Breast epithelium (tissue), 4 donors: Measurements from ENCODE around the gene YPEL5. TPM values are rescaled to one million over a fixed set of nuclear protein-coding genes. Genes with fewer than 3 reads are reported as not detected.

Source experiments
- DNase-seq, 2 donors: peaks; one replicate each; pipeline ENCODE4 v3.0.0-alpha.2; 2019; ENCODE audit warnings: low spot score in 2 of 2
- H3K27ac ChIP-seq, 2 donors: fragments of 200-600 bp; sonication (generic) in 1 of 2; one replicate each; pipeline ENCODE4 v1.5.1; 2016 to 2019; ENCODE audit warnings: mild to moderate bottlenecking in 1 of 2
- H3K27me3 ChIP-seq, 2 donors: fragments of 200-600 bp; sonication (generic) in 1 of 2; one replicate each; pipeline versions ENCODE4 v1.5.1 to v1.6.0; 2017 to 2019; ENCODE audit warnings: control low read depth in 1 of 2, mild to moderate bottlenecking in 1 of 2
- H3K36me3 ChIP-seq: fragments of 200-600 bp; one replicate; pipeline ENCODE4 v1.5.1; 2019
- H3K4me1 ChIP-seq, 2 donors: fragments of 200-600 bp; sonication (generic); one replicate each; pipeline ENCODE4 v1.5.1; 2016 to 2019; ENCODE audit warnings: control low read depth in 1 of 2
- H3K4me3 ChIP-seq, 3 donors: fragments of 200-600 bp; sonication (generic); 1 replicate in 2 of 3; 2 replicates in 1 of 3; pipeline ENCODE4 v1.5.1; 2016 to 2019; ENCODE audit warnings: mild to moderate bottlenecking in 3 of 3, moderate library complexity in 2 of 3
- H3K9me3 ChIP-seq, 2 donors: fragments of 200-600 bp; sonication (generic) in 1 of 2; one replicate each; pipeline ENCODE4 v1.5.1; 2016 to 2019; ENCODE audit warnings: control low read depth in 1 of 2
- CTCF ChIP-seq, 3 donors: fragments of 450-650 bp; IDR thresholded peaks; one replicate each; pipeline ENCODE4 v1.5.1; 2016 to 2017; ENCODE audit warnings: antibody characterized with exemption in 3 of 3, mild to moderate bottlenecking in 3 of 3, moderate library complexity in 3 of 3
- POLR2A ChIP-seq: fragments of 450-650 bp; IDR thresholded peaks from one replicate; pipeline ENCODE4 v1.6.1; 2016; ENCODE audit warnings: antibody characterized with exemption, mild to moderate bottlenecking, moderate library complexity
- POLR2AphosphoS5 ChIP-seq, 3 donors: sonication (generic); formaldehyde crosslinking; IDR thresholded peaks; one replicate each; pipeline ENCODE4 v1.6.1; 2017; ENCODE audit warnings: antibody characterized with exemption in 3 of 3
- intact Hi-C: fragments of 100-400 bp; cut with DNase I; formaldehyde crosslinking; loops from one replicate; pipeline ENCODE4 v1.15.1; 2023; ENCODE audit warnings: low total_unique reads
- total RNA-seq, 3 donors: library from RNA; depleted of rRNA; stranded (reverse); fragments of >200 nt; gene quantifications; one replicate each; pipeline ENCODE4 v1.1.0, GENCODE V29; 2016

The YPEL5 gene
- total RNA-seq, 3 donors from 2014 or later = 90.8 to 161 (median 104) TPM

DNA sequence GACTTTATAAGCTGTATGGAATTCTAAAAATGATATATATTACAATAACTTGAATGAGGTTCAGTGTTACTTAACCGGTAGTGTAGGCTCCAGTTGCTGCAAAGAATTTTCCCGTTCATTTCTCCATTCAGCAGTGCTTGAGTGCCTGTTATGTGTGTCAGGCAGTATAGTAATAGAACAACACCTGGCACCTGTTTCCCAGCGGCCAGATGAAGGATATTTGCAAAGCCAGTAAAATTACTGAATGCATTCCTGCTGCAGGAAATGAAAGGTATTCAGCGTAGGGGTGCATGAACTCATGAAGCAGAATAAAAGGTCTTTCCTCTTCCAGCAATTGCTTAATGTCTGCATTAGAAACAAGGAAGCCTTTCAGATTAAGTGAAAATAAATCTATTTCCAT, 18.8 kb downstream of the YPEL5 start:
- TF ChIP-seq CTCF (IDR thresholded peaks at IDR 0.05) (no peak), POLR2AphosphoS5 (IDR thresholded peaks at IDR 0.05) (no peak), POLR2A (no peak)
- Histone ChIP-seq H3K36me3 (no peaks in the 10 kb centered on the region), H3K27me3 (no peaks in the 10 kb centered on the region), H3K4me3 (no peak overlapping the region), H3K4me1 (no peaks in the 10 kb centered on the region), H3K27ac (peak overlapping the region in 1 of 2 donors; percentile 42), H3K9me3 (no peaks in the 10 kb centered on the region)
- DNase-seq = peak in 1 of 2 donors; percentile 31
- intact Hi-C loops = no loop called here

DNA sequence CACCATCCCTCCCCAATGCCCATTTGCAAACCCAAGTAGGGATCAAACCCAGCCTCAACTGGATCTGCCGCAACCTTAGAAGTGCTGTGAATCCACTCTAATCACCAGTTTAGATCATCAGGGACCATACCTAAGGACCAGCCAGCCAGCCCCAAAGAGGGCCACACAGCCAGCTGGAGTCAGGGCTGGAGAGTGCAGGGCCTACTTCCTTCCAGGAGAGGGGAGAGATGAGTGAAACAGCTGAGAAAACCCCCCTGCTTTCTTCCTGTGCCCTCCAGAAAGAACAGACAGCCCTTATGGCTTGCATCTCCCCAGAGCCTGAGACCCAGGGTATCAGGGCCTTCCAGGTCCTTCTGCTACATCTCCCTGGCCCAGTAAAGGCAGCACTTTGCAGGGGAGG, 25.8 kb downstream of the YPEL5 start:
- Histone ChIP-seq H3K27ac (no peak overlapping the region), H3K4me3 (no peak overlapping the region), H3K27me3 (no peaks in the 10 kb centered on the region), H3K36me3 (no peaks in the 10 kb centered on the region), H3K9me3 (no peaks in the 10 kb centered on the region), H3K4me1 (no peaks in the 10 kb centered on the region)
- no peak for DNase-seq
- intact Hi-C loops = no loop called here
- TF ChIP-seq POLR2A (no peak), CTCF (IDR thresholded peaks at IDR 0.05) (no peak), POLR2AphosphoS5 (IDR thresholded peaks at IDR 0.05) (no peak)

- no peaks in the 10 kb centered on the region for H3K36me3 ChIP-seq
- H3K9me3 ChIP-seq = no peaks in the 10 kb centered on the region
- intact Hi-C loops = no loop called here
- H3K4me1 ChIP-seq = no peaks in the 10 kb centered on the region
- no peak for DNase-seq
- peak overlapping the region in 1 of 2 donors; percentile 82 for H3K27ac ChIP-seq
- H3K4me3 ChIP-seq = no peak overlapping the region
- no peaks in the 10 kb centered on the region for H3K27me3 ChIP-seq
- TF ChIP-seq POLR2A (no peak), POLR2AphosphoS5 (IDR thresholded peaks at IDR 0.05) (no peak), CTCF (IDR thresholded peaks at IDR 0.05) (no peak)
These were observed 30.6 kb downstream of the YPEL5 start for GRCh38 chr2:30177440-30177839.

DNA sequence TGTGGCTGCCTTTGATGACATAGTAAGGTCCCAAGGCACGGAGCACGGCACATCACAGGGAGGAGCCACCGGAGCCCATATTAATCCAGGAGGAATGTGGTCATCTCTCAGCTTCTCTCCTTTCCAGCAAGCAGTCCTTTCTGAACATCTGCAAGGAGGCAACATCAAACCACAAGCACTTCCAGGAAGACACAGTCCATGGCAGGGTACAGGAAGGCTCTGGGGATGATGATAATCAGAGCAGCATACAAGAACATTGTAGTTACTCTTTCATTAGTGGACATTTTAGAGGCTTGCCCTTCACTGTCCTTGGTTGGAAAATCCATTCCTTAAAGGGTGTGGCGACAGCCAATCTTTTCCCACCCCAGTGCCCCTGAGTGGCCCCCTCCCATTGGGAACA, 31.1 kb downstream of the YPEL5 start:
- intact Hi-C loops = no loop called here
- no peak overlapping the region for H3K4me3 ChIP-seq
- no peak for TF ChIP-seq CTCF (IDR thresholded peaks at IDR 0.05)
- TF ChIP-seq POLR2AphosphoS5 (IDR thresholded peaks at IDR 0.05) = no peak
- no peak for TF ChIP-seq POLR2A
- H3K27ac ChIP-seq = peak overlapping the region in 1 of 2 donors; percentile 82
- no peaks in the 10 kb centered on the region for H3K9me3 ChIP-seq
- no peaks in the 10 kb centered on the region for H3K36me3 ChIP-seq
- H3K4me1 ChIP-seq = no peaks in the 10 kb centered on the region
- H3K27me3 ChIP-seq = no peaks in the 10 kb centered on the region
- no peak for DNase-seq

DNA sequence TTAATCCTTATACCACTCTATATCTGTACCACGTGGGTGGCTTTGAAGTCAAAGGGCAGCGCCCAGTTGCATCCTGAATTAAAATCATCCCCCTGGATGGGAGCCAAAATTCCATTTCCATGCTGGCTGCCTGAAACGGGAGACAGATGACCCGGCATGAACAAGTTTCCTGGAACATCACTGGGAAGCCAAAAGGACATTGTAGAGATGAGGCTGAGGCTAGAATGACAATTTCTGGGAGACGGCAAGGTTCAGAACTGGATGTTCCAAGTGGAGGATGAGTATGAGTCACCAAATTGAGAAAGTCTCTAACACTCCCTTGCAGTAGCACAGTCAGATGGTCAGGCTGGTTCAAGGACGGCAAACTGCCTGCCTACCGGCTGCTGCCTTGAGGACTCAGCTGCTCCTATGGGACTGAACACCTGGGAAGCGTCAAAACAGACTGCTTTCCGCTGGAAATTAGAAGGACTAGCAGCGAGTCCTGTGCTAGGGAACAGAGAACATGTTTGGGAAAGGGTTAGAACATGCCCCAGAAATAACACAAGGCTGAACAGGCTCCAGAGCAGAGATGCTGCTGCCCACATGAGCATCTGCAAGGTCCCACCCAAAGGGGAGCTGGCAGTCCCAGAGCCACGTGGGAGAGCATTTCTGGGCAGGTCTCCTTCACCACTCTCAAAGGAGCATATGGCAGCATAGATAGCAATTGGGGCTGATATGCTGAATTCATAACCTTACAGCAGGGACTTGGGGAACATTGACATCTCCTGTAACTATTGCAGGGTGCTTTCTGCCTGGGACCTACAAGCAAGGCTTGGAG, 32.0 kb downstream of the YPEL5 start:
- TF ChIP-seq CTCF (IDR thresholded peaks at IDR 0.05) = no peak
- TF ChIP-seq POLR2AphosphoS5 (IDR thresholded peaks at IDR 0.05) = peak; percentile 23 to 80 (median 44)
- intact Hi-C loops = no loop called here
- H3K27me3 ChIP-seq = no peaks in the 10 kb centered on the region
- peak overlapping the region in 1 of 2 donors; percentile 82 for H3K27ac ChIP-seq
- H3K4me3 ChIP-seq = no peak overlapping the region
- H3K9me3 ChIP-seq = no peaks in the 10 kb centered on the region
- no peaks in the 10 kb centered on the region for H3K4me1 ChIP-seq
- no peak for DNase-seq
- H3K36me3 ChIP-seq = no peaks in the 10 kb centered on the region
